ENCODE measurements around the gene DLL4.

The DLL4 gene

GRCh38 chr15:40969363-40969762 is 40.2 kb downstream of the DLL4 start:
- no peak for TF ChIP-seq ZFX (IDR thresholded peaks at IDR 0.05)
- TF ChIP-seq CTCF (conservative IDR thresholded peaks at IDR 0.05): no peak

GRCh38 chr15:40974879-40975278 is 45.7 kb downstream of the DLL4 start:
- no peak overlapping the region for H3K27ac ChIP-seq
- TF ChIP-seq CTCF (conservative IDR thresholded peaks at IDR 0.05) (no peak), ZFX (IDR thresholded peaks at IDR 0.05) (no peak)

More at GRCh38 chr15:40969363-40969762, 40.2 kb downstream of the DLL4 start:
- no peak overlapping the region for H3K27ac ChIP-seq

GRCh38 chr15:40976819-40977218 is 47.7 kb downstream of the DLL4 start:
- TF ChIP-seq ZFX (IDR thresholded peaks at IDR 0.05): no peak
- no peak for TF ChIP-seq CTCF (conservative IDR thresholded peaks at IDR 0.05)
- no peak overlapping the region for H3K27ac ChIP-seq

GRCh38 chr15:40978141-40978540 is 49.0 kb downstream of the DLL4 start:
- no peak overlapping the region for H3K27ac ChIP-seq
- TF ChIP-seq CTCF (conservative IDR thresholded peaks at IDR 0.05) (no peak), ZFX (IDR thresholded peaks at IDR 0.05) (no peak)

- no peak for TF ChIP-seq CTCF (conservative IDR thresholded peaks at IDR 0.05)
- no peak for TF ChIP-seq ZFX (IDR thresholded peaks at IDR 0.05)
- no peak overlapping the region for H3K27ac ChIP-seq
Observed at GRCh38 chr15:40978562-40978961, 49.4 kb downstream of the DLL4 start.

- TF ChIP-seq CTCF (conservative IDR thresholded peaks at IDR 0.05) (no peak), ZFX (IDR thresholded peaks at IDR 0.05) (no peak)
- no peak overlapping the region for H3K27ac ChIP-seq
Observed at GRCh38 chr15:40981186-40981585, 52.0 kb downstream of the DLL4 start.

GRCh38 chr15:40982855-40983254 is 53.7 kb downstream of the DLL4 start:
- no peak overlapping the region for H3K27ac ChIP-seq
- TF ChIP-seq ZFX (IDR thresholded peaks at IDR 0.05): no peak
- TF ChIP-seq CTCF (conservative IDR thresholded peaks at IDR 0.05): no peak

Measured in C4-2B (cell line).